ENCODE data around the gene WHRN. TPM values are rescaled to one million over a fixed set of nuclear protein-coding genes. Genes with fewer than 3 reads are reported as not detected.

Gene WHRN
- total and polyA plus RNA-seq, 2 of the 13 experiments (the other 11 are each of a cell fraction or from before 2014, with no cell fraction given) = 2.3 to 5.3 TPM

DNA sequence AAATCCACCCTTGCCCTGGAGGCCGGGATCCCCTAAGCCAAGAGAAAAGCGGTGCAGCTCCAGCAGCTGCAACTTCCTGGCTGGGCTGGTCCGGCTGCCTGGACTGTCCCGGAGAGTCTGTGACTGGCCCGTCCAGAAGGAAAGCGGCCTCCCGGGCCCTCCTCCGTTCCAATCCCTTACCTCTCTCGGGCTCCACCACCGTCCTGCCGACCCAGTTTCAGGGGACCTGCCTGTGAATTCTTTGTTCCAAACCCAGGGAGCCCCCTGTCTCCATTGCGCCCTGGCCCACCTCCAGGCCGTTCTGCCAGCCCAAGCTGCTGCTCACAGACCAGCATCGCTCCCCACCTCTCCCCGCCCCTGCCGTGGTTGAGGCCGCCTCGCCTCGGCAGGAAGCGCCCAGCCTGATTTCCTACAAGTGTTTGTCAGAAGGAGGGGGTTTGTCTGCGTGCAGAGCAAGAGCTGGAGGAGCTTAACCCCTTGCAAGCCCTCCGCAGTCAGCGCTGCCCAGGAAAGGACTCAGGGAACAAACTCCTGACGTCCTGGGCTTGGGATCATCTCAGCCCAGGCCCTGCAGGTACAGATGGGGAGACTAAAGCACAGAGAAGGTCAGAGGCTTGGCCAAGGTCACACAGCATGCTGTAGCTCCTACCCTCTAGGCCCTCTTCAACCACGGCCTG, 117.5 kb downstream of the WHRN start, which contains the start of gene AKNA (continued):
- TF ChIP-seq ZNF292 (CRISPR knock-in tag; IDR thresholded peaks at IDR 0.05; ENCODE audit: borderline replicate concordance, low read depth) (peak; percentile 49; the same call in 1 of the 2 replicates), ZMYM3 (CRISPR knock-in tag; IDR thresholded peaks at IDR 0.05) (peak; percentile 96), HHEX (CRISPR knock-in tag; IDR thresholded peaks at IDR 0.05) (no peak), ADNP (CRISPR knock-in tag; IDR thresholded peaks at IDR 0.05) (peak; percentile 86; the same call in 1 of the 2 replicates), ZNF543 (CRISPR knock-in tag; IDR thresholded peaks at IDR 0.05) (no peak), ZFX (CRISPR knock-in tag; IDR thresholded peaks at IDR 0.05; ENCODE audit: low read depth) (peak; percentile 49), ZNF501 (CRISPR knock-in tag; IDR thresholded peaks at IDR 0.05) (0 out of 2 replicates have a peak, but pooled peaks have one; percentile 39), NFYC (CRISPR knock-in tag; IDR thresholded peaks at IDR 0.05) (no peak), ZNF547 (CRISPR knock-in tag; IDR thresholded peaks at IDR 0.05) (0 out of 2 replicates have a peak, but pooled peaks have one; percentile 69), ZNF652 (CRISPR knock-in tag; IDR thresholded peaks at IDR 0.05; ENCODE audit: borderline replicate concordance, low read depth) (peak; percentile 85), SRY (CRISPR knock-in tag; IDR thresholded peaks at IDR 0.05) (no peak), XRCC5 (optimal IDR thresholded peaks at IDR 0.05; ENCODE audit: low read length) (peak; percentile 60), NRL (CRISPR knock-in tag; IDR thresholded peaks at IDR 0.05; ENCODE audit: borderline replicate concordance) (peak; percentile 39; the same call in 1 of the 2 replicates), ZNF619 (CRISPR knock-in tag; IDR thresholded peaks at IDR 0.05) (0 out of 2 replicates have a peak, but pooled peaks have one; percentile 31)
- TF ChIP-seq, protein P1, sequence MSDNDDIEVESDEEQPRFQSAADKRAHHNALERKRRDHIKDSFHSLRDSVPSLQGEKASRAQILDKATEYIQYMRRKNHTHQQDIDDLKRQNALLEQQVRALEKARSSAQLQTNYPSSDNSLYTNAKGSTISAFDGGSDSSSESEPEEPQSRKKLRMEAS (IDR thresholded peaks at IDR 0.05) = no peak; the same call in 1 of the 2 replicates
- TF ChIP-seq, protein P2, sequence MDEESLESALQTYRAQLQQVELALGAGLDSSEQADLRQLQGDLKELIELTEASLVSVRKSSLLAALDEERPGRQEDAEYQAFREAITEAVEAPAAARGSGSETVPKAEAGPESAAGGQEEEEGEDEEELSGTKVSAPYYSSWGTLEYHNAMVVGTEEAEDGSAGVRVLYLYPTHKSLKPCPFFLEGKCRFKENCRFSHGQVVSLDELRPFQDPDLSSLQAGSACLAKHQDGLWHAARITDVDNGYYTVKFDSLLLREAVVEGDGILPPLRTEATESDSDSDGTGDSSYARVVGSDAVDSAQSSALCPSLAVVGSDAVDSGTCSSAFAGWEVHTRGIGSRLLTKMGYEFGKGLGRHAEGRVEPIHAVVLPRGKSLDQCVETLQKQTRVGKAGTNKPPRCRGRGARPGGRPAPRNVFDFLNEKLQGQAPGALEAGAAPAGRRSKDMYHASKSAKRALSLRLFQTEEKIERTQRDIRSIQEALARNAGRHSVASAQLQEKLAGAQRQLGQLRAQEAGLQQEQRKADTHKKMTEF (CRISPR knock-in tag; IDR thresholded peaks at IDR 0.05) = peak; percentile 33; the same call in 1 of the 2 replicates
- TF ChIP-seq, protein P3, sequence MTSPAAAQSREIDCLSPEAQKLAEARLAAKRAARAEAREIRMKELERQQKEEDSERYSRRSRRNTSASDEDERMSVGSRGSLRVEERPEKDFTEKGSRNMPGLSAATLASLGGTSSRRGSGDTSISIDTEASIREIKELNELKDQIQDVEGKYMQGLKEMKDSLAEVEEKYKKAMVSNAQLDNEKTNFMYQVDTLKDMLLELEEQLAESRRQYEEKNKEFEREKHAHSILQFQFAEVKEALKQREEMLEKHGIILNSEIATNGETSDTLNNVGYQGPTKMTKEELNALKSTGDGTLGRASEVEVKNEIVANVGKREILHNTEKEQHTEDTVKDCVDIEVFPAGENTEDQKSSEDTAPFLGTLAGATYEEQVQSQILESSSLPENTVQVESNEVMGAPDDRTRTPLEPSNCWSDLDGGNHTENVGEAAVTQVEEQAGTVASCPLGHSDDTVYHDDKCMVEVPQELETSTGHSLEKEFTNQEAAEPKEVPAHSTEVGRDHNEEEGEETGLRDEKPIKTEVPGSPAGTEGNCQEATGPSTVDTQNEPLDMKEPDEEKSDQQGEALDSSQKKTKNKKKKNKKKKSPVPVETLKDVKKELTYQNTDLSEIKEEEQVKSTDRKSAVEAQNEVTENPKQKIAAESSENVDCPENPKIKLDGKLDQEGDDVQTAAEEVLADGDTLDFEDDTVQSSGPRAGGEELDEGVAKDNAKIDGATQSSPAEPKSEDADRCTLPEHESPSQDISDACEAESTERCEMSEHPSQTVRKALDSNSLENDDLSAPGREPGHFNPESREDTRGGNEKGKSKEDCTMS (CRISPR knock-in tag; conservative IDR thresholded peaks at IDR 0.05) = no peak
- TF ChIP-seq, protein P4, sequence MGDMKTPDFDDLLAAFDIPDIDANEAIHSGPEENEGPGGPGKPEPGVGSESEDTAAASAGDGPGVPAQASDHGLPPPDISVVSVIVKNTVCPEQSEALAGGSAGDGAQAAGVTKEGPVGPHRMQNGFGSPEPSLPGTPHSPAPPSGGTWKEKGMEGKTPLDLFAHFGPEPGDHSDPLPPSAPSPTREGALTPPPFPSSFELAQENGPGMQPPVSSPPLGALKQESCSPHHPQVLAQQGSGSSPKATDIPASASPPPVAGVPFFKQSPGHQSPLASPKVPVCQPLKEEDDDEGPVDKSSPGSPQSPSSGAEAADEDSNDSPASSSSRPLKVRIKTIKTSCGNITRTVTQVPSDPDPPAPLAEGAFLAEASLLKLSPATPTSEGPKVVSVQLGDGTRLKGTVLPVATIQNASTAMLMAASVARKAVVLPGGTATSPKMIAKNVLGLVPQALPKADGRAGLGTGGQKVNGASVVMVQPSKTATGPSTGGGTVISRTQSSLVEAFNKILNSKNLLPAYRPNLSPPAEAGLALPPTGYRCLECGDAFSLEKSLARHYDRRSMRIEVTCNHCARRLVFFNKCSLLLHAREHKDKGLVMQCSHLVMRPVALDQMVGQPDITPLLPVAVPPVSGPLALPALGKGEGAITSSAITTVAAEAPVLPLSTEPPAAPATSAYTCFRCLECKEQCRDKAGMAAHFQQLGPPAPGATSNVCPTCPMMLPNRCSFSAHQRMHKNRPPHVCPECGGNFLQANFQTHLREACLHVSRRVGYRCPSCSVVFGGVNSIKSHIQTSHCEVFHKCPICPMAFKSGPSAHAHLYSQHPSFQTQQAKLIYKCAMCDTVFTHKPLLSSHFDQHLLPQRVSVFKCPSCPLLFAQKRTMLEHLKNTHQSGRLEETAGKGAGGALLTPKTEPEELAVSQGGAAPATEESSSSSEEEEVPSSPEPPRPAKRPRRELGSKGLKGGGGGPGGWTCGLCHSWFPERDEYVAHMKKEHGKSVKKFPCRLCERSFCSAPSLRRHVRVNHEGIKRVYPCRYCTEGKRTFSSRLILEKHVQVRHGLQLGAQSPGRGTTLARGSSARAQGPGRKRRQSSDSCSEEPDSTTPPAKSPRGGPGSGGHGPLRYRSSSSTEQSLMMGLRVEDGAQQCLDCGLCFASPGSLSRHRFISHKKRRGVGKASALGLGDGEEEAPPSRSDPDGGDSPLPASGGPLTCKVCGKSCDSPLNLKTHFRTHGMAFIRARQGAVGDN (CRISPR knock-in tag; IDR thresholded peaks at IDR 0.05) = peak; percentile 70
- TF ChIP-seq, protein P5, sequence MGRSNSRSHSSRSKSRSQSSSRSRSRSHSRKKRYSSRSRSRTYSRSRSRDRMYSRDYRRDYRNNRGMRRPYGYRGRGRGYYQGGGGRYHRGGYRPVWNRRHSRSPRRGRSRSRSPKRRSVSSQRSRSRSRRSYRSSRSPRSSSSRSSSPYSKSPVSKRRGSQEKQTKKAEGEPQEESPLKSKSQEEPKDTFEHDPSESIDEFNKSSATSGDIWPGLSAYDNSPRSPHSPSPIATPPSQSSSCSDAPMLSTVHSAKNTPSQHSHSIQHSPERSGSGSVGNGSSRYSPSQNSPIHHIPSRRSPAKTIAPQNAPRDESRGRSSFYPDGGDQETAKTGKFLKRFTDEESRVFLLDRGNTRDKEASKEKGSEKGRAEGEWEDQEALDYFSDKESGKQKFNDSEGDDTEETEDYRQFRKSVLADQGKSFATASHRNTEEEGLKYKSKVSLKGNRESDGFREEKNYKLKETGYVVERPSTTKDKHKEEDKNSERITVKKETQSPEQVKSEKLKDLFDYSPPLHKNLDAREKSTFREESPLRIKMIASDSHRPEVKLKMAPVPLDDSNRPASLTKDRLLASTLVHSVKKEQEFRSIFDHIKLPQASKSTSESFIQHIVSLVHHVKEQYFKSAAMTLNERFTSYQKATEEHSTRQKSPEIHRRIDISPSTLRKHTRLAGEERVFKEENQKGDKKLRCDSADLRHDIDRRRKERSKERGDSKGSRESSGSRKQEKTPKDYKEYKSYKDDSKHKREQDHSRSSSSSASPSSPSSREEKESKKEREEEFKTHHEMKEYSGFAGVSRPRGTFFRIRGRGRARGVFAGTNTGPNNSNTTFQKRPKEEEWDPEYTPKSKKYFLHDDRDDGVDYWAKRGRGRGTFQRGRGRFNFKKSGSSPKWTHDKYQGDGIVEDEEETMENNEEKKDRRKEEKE (IDR thresholded peaks at IDR 0.05) = no peak

Measured in HepG2 (cell line).